Activated T-helper 1 cell treated with anti-CD3 and anti-CD28 coated beads, Interleukin-12 subunit alpha, Interleukin-12 subunit beta, Interleukin-2, Interleukin-4 antibody, amounts not matched to agents 30 ng/mL and 10 ng/mL and 1 ng/mL, durations not matched to agents 14 hours and 24 hours and 36 hours (primary cell): ENCODE results near the gene BCL7C. TPM values are rescaled to one million over a fixed set of nuclear protein-coding genes. Genes with fewer than 3 reads are reported as not detected.

ENCODE experiments used
- DNase-seq: peaks from one replicate; pipeline ENCODE4 v3.0.0; 2021; ENCODE audit warnings: low spot score
- H3K27ac Mint-ChIP-seq: one replicate; pipeline ENCODE4 v1.8.0; 2021; ENCODE audit warnings: mild to moderate bottlenecking, mixed read lengths
- H3K27me3 Mint-ChIP-seq: one replicate; pipeline ENCODE4 v1.8.0; 2022; ENCODE audit warnings: mild to moderate bottlenecking, moderate library complexity, mixed read lengths; ENCODE audit not compliant: insufficient read depth
- H3K36me3 Mint-ChIP-seq: one replicate; pipeline ENCODE4 v1.8.0; 2021; ENCODE audit warnings: low read depth, mixed read lengths
- H3K4me1 Mint-ChIP-seq: one replicate; pipeline ENCODE4 v1.8.0; 2021; ENCODE audit warnings: low read depth, mixed read lengths
- H3K4me3 Mint-ChIP-seq: one replicate; pipeline ENCODE4 v1.8.0; 2021; ENCODE audit warnings: mild to moderate bottlenecking, moderate library complexity, mixed read lengths
- H3K9me3 Mint-ChIP-seq: one replicate; pipeline ENCODE4 v1.8.0; 2021; ENCODE audit warnings: mixed read lengths
- intact Hi-C: fragments of 100-400 bp; cut with micrococcal nuclease; formaldehyde crosslinking; loops from one replicate; pipeline ENCODE4 v1.15.1; 2024
- total RNA-seq: library from RNA; stranded (reverse); gene quantifications from 2 replicates; pipeline ENCODE4 v1.2.3, GENCODE V29; 2022

Gene BCL7C
- total RNA-seq, 1 donor from 2014 or later, result 23.1 TPM

- intact Hi-C loops, result no loop called here
- no peaks in the 10 kb centered on the region for H3K9me3 Mint-ChIP-seq
- no peaks in the 10 kb centered on the region for H3K27me3 Mint-ChIP-seq
- peaks cover 6% of the 10 kb centered on the region for H3K4me1 Mint-ChIP-seq
- peak overlapping the region; percentile 40 for H3K27ac Mint-ChIP-seq
- H3K4me3 Mint-ChIP-seq, result peak overlapping the region; percentile 76
- peaks cover 10% of the 10 kb centered on the region for H3K36me3 Mint-ChIP-seq
- DNase-seq, result no peak
These were observed 33.3 kb upstream of the BCL7C start for GRCh38 chr16:30926937-30927788.

GRCh38 chr16:30925995-30926811 is 32.3 kb upstream of the BCL7C start:
- DNase-seq, result no peak
- Mint-ChIP-seq H3K4me1 (peaks cover 14% of the 10 kb centered on the region), H3K4me3 (peak overlapping the region; percentile 76), H3K36me3 (peaks cover 8% of the 10 kb centered on the region), H3K27ac (peak overlapping the region; percentile 40), H3K27me3 (no peaks in the 10 kb centered on the region), H3K9me3 (no peaks in the 10 kb centered on the region)
- intact Hi-C loops, result no loop called here

- Mint-ChIP-seq H3K4me1 (peaks cover 18% of the 10 kb centered on the region), H3K27me3 (no peaks in the 10 kb centered on the region), H3K36me3 (peaks cover 6% of the 10 kb centered on the region), H3K9me3 (no peaks in the 10 kb centered on the region), H3K4me3 (no peak overlapping the region), H3K27ac (no peak overlapping the region)
- no peak for DNase-seq
- intact Hi-C loops, result no loop called here
These were observed 31.7 kb upstream of the BCL7C start for GRCh38 chr16:30925632-30925987.

- intact Hi-C loops, result no loop called here
- Mint-ChIP-seq H3K27ac (no peak overlapping the region), H3K4me1 (peaks cover 18% of the 10 kb centered on the region), H3K36me3 (peaks cover 6% of the 10 kb centered on the region), H3K9me3 (no peaks in the 10 kb centered on the region), H3K27me3 (no peaks in the 10 kb centered on the region), H3K4me3 (peak overlapping the region; percentile 81)
- DNase-seq, result no peak
These were observed 31.2 kb upstream of the BCL7C start for GRCh38 chr16:30924913-30925631.

- intact Hi-C loops, result no loop called here
- Mint-ChIP-seq H3K4me1 (peaks cover 18% of the 10 kb centered on the region), H3K4me3 (peak overlapping the region; percentile 81), H3K36me3 (peaks cover 6% of the 10 kb centered on the region), H3K27ac (peak overlapping the region; percentile 72), H3K27me3 (no peaks in the 10 kb centered on the region), H3K9me3 (no peaks in the 10 kb centered on the region)
- DNase-seq, result no peak
These were observed 30.4 kb upstream of the BCL7C start for GRCh38 chr16:30924076-30924912.

GRCh38 chr16:30923554-30924075 is 29.7 kb upstream of the BCL7C start, which contains the start of gene FBXL19:
Gene FBXL19 (plus strand): TSS chr16:30923572. CDS start chr16:30925755, 2,183 bp downstream.
- Mint-ChIP-seq H3K4me3 (peak within 1 kb of the TSS; percentile 95), H3K4me1 (peaks cover 18% of the 10 kb centered on the region)
- no peak for DNase-seq

GRCh38 chr16:30922960-30923535 is 29.2 kb upstream of the BCL7C start:
- peaks cover 6% of the 10 kb centered on the region for H3K36me3 Mint-ChIP-seq
- peaks cover 18% of the 10 kb centered on the region for H3K4me1 Mint-ChIP-seq

More at GRCh38 chr16:30923554-30924075, 29.7 kb upstream of the BCL7C start, which contains the start of gene FBXL19:
- peak within 1 kb of the TSS; percentile 100 for H3K27ac Mint-ChIP-seq
- H3K36me3 Mint-ChIP-seq, result peaks cover 6% of the 10 kb centered on the region
- no peaks in the 10 kb centered on the region for H3K9me3 Mint-ChIP-seq
- no peaks in the 10 kb centered on the region for H3K27me3 Mint-ChIP-seq
- intact Hi-C loops, result loop anchor here (1.0 to 2.0 kb wide), 12 partner anchors 19 to 945 kb away; partner anchors contain the start of genes ARMC5, BCKDK, CFAP119 and PHKG2

GRCh38 chr16:30922420-30922959 is 28.6 kb upstream of the BCL7C start:
- peaks cover 18% of the 10 kb centered on the region for H3K4me1 Mint-ChIP-seq
- peak; percentile 100 for DNase-seq
- intact Hi-C loops, result loop anchor here (1.0 to 2.0 kb wide), 13 partner anchors 20 to 946 kb away; partner anchors contain the start of genes BCKDK, DCTPP1, FBRS and KAT8
- H3K27me3 Mint-ChIP-seq, result no peaks in the 10 kb centered on the region
- peak overlapping the region; percentile 100 for H3K27ac Mint-ChIP-seq
- H3K4me3 Mint-ChIP-seq, result peak overlapping the region; percentile 95
- H3K9me3 Mint-ChIP-seq, result no peaks in the 10 kb centered on the region
- H3K36me3 Mint-ChIP-seq, result peaks cover 6% of the 10 kb centered on the region

More at GRCh38 chr16:30922960-30923535, 29.2 kb upstream of the BCL7C start:
- intact Hi-C loops, result loop anchor here (1.0 to 2.0 kb wide), 22 partner anchors 19 to 946 kb away; partner anchors contain the start of genes ARMC5, BCKDK, CFAP119 and DCTPP1
- H3K27ac Mint-ChIP-seq, result peak overlapping the region; percentile 100
- H3K9me3 Mint-ChIP-seq, result no peaks in the 10 kb centered on the region
- peak overlapping the region; percentile 95 for H3K4me3 Mint-ChIP-seq
- H3K27me3 Mint-ChIP-seq, result no peaks in the 10 kb centered on the region
- peak; percentile 95 for DNase-seq

- Mint-ChIP-seq H3K4me1 (peaks cover 18% of the 10 kb centered on the region), H3K36me3 (peaks cover 6% of the 10 kb centered on the region), H3K27me3 (no peaks in the 10 kb centered on the region), H3K9me3 (no peaks in the 10 kb centered on the region), H3K27ac (peak overlapping the region; percentile 100), H3K4me3 (peak overlapping the region; percentile 95)
- intact Hi-C loops, result loop anchor here (1.0 to 2.0 kb wide), 14 partner anchors 20 to 947 kb away; partner anchors contain the start of genes BCKDK, DCTPP1, FBRS and KAT8
- DNase-seq, result peak; percentile 80
These were observed 28.0 kb upstream of the BCL7C start for GRCh38 chr16:30921748-30922419.

- no peaks in the 10 kb centered on the region for H3K9me3 Mint-ChIP-seq
- H3K27me3 Mint-ChIP-seq, result no peaks in the 10 kb centered on the region
- no peak for DNase-seq
- peaks cover 3% of the 10 kb centered on the region for H3K36me3 Mint-ChIP-seq
- peaks cover 18% of the 10 kb centered on the region for H3K4me1 Mint-ChIP-seq
- intact Hi-C loops, result loop anchor here (1.0 kb wide), 1 partner anchor 77 kb away; no protein-coding TSS in a partner anchor
- H3K4me3 Mint-ChIP-seq, result peak overlapping the region; percentile 95
- peak overlapping the region; percentile 100 for H3K27ac Mint-ChIP-seq
These were observed 27.5 kb upstream of the BCL7C start for GRCh38 chr16:30921459-30921747.
